T-cell (primary cell): ENCODE measurements around the gene CPTP. TPM values are rescaled to one million over a fixed set of nuclear protein-coding genes. Genes with fewer than 3 reads are reported as not detected.

Source experiments
- ATAC-seq, 4 experiments: fragments of 200-7000 bp in 3 of 4; fragments of 150-1000 bp in 1 of 4; cut with Tn5 transposase; replicated peaks in 1 of 4; 1 replicate in 3 of 4; 2 replicates in 1 of 4; pipeline ENCODE4 v1.10.0; 2021; ENCODE audit warnings: moderate library complexity in 3 of 4, mild to moderate bottlenecking in 2 of 4, moderate number of reproducible peaks in 1 of 4
- CTCF ChIA-PET, 2 donors: fragments of 300-600 bp; sonication (Branson Sonifier 250); formaldehyde crosslinking; loops; one replicate each; lab custom pipeline; 2022; ENCODE audit warnings: antibody characterized with exemption in 2 of 2; lab: Charles Lee
- POLR2A ChIA-PET, 2 donors: fragments of 300-600 bp; sonication (Branson Sonifier 250); formaldehyde crosslinking; loops; one replicate each; lab custom pipeline; 2022; ENCODE audit warnings: antibody characterized with exemption in 2 of 2; lab: Charles Lee
- DNase-seq, 35 experiments: peaks; one replicate each; pipeline versions ENCODE4 v3.0.0 to v3.0.0-alpha.2; 2013 to 2023
- H3K27ac ChIP-seq: one replicate; pipeline ENCODE4 v1.5.1; 2013; ENCODE audit warnings: low read length
- H3K27me3 ChIP-seq, 2 experiments: replicated peaks in 1 of 2; 1 replicate in 1 of 2; 2 replicates in 1 of 2; pipeline versions ENCODE4 v1.6.1 to v1.7.0; 2013; ENCODE audit warnings: low read length in 1 of 2, mixed read lengths in 1 of 2; ENCODE audit not compliant: control insufficient read depth in 2 of 2, insufficient read depth in 2 of 2; ENCODE audit errors: extremely low read depth in 1 of 2
- H3K36me3 ChIP-seq, 2 donors: 1 replicate in 1 of 2; 2 replicates in 1 of 2; pipeline versions ENCODE4 v1.6.1 to v1.7.0; 2013; ENCODE audit warnings: low read length in 1 of 2; ENCODE audit not compliant: control insufficient read depth in 2 of 2, insufficient read depth in 1 of 2; ENCODE audit errors: extremely low read depth in 1 of 2
- H3K4me1 ChIP-seq, 2 experiments: 1 replicate in 1 of 2; 2 replicates in 1 of 2; pipeline versions ENCODE4 v1.6.1 to v1.7.0; 2013; ENCODE audit warnings: low read length in 2 of 2, mixed read lengths in 1 of 2; ENCODE audit not compliant: insufficient read depth in 2 of 2, control insufficient read depth in 1 of 2; ENCODE audit errors: extremely low read depth in 1 of 2
- H3K4me3 ChIP-seq, 2 donors: 1 replicate in 1 of 2; 2 replicates in 1 of 2; pipeline versions ENCODE4 v1.5.1 to v1.7.0; 2013; ENCODE audit warnings: mild to moderate bottlenecking in 2 of 2, low read length in 1 of 2, moderate library complexity in 1 of 2; ENCODE audit not compliant: control insufficient read depth in 1 of 2; ENCODE audit errors: extremely low read depth in 1 of 2
- H3K9me3 ChIP-seq: 2 replicates; pipeline ENCODE4 v1.7.0; 2013
- H3K27ac Mint-ChIP-seq, 2 donors: one replicate each; pipeline ENCODE4 v1.8.0; 2020 to 2021; ENCODE audit warnings: mild to moderate bottlenecking in 2 of 2, mixed read lengths in 2 of 2
- H3K27me3 Mint-ChIP-seq, 2 donors: one replicate each; pipeline ENCODE4 v1.8.0; 2021 to 2022; ENCODE audit warnings: mixed read lengths in 2 of 2
- H3K36me3 Mint-ChIP-seq: one replicate; pipeline ENCODE4 v1.8.0; 2021; ENCODE audit warnings: mixed read lengths
- H3K4me1 Mint-ChIP-seq, 3 donors: one replicate each; pipeline ENCODE4 v1.8.0; 2020 to 2022; ENCODE audit warnings: mixed read lengths in 3 of 3, mild to moderate bottlenecking in 1 of 3
- H3K4me3 Mint-ChIP-seq, 3 donors: one replicate each; pipeline ENCODE4 v1.8.0; 2020 to 2022; ENCODE audit warnings: mild to moderate bottlenecking in 3 of 3, mixed read lengths in 3 of 3, moderate library complexity in 3 of 3
- H3K9me3 Mint-ChIP-seq, 3 donors: one replicate each; pipeline ENCODE4 v1.8.0; 2020 to 2022; ENCODE audit warnings: mixed read lengths in 3 of 3
- WGBS: methylation state at CpG from one replicate; pipeline ENCODE4 v1.1.5; 2013; ENCODE audit warnings: missing lambda C conversion rate; ENCODE audit not compliant: insufficient coverage; 5-methylcytosine and 5-hydroxymethylcytosine counted together
- total RNA-seq, 35 experiments: library from RNA in 6 of 35; stranded (reverse) in 6 of 35; fragments of 120-200 nt in 1 of 35; gene quantifications; one replicate each; pipeline versions ENCODE4 v1.2.1 to v1.2.4 and lab custom pipeline; 2013 to 2026

The CPTP gene
- total RNA-seq, 5 donors from 2014 or later (not counting 1 experiment from before 2014, with no cell fraction given) = 15.8 to 35.8 (median 29.9) TPM

DNA sequence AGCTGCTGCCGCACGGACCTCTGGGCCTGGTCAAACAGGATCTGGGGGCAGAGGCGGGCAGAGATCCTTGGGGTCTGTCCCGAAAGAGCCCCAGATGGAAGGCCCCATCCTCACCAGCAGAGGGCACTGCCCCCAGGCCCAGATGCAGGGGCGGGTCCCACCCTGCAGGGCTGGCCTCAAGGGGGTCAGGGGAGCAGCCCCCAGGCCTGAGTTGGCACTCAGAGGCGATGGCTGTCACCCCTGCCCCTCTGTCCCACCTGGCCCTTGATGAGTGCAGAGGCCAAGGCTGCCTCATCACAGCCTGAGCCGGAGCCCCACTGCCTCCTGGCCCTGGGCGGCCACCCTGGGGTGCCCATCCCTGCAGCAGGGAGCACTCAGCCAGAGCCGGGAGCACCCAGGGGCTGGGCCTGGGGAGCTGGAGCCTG, 22.6 kb upstream of the CPTP start:
- H3K9me3 Mint-ChIP-seq = no peaks in the 10 kb centered on the region
- H3K4me3 ChIP-seq = no peak overlapping the region
- H3K27ac ChIP-seq = no peak overlapping the region
- peaks cover 21 to 33% of the 10 kb centered on the region in 2 experiments for H3K4me1 ChIP-seq
- ChIA-PET CTCF (no interaction called here), POLR2A (no interaction called here)
- DNase-seq (no peak), ATAC-seq (no peak)
- no peak overlapping the region for H3K27ac Mint-ChIP-seq
- no peaks in the 10 kb centered on the region for H3K27me3 ChIP-seq
- H3K36me3 ChIP-seq = peaks cover 0 to 2% of the 10 kb centered on the region in 2 donors
- 84% methylated on average over 9 of the region's 9 CpGs for WGBS
- H3K9me3 ChIP-seq = no peaks in the 10 kb centered on the region
- H3K4me3 Mint-ChIP-seq = no peak overlapping the region
- no peaks in the 10 kb centered on the region for H3K36me3 Mint-ChIP-seq
- H3K27me3 Mint-ChIP-seq = no peaks in the 10 kb centered on the region
- H3K4me1 Mint-ChIP-seq = peaks cover 19 to 24% (median 22%) of the 10 kb centered on the region in 3 donors

DNA sequence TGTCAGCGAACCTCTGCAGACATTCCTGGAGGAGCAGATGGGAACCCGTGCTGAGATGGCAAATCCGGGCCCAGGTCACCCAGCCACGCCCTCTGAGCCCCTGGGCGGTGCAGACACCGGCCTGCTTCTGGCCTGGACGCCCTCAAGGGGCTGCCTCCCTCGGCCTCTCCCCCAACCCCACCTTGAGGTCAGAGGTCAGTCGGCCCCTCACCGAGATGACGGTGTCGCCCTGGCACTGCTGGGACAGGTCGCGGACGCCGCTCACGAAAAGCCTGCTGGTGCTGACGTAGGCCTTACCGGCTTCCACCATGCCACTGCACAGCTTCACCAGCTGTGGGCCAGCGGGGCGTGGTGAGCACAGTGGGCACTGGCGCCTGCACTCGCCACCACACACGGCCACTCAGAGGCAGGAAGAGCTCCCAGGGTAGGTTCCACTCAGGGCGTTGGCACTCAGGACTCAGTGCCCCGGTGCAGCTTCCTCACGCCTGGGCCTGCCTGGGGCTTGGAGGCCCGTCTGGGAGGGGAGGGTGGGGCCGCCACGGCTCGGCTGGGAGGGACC, 21.6 kb upstream of the CPTP start:
- ATAC-seq (no peak), DNase-seq (no peak)
- no peaks in the 10 kb centered on the region for H3K9me3 Mint-ChIP-seq
- no peak overlapping the region for H3K27ac Mint-ChIP-seq
- H3K27me3 Mint-ChIP-seq = no peaks in the 10 kb centered on the region
- H3K4me3 ChIP-seq = no peak overlapping the region
- peaks cover 21 to 26% (median 24%) of the 10 kb centered on the region in 3 donors for H3K4me1 Mint-ChIP-seq
- no peaks in the 10 kb centered on the region for H3K36me3 Mint-ChIP-seq
- peaks cover 0 to 2% of the 10 kb centered on the region in 2 donors for H3K36me3 ChIP-seq
- no peaks in the 10 kb centered on the region for H3K9me3 ChIP-seq
- H3K27ac ChIP-seq = no peak overlapping the region
- H3K4me3 Mint-ChIP-seq = no peak overlapping the region
- WGBS = 94% methylated on average over 23 of the region's 31 CpGs
- no peaks in the 10 kb centered on the region for H3K27me3 ChIP-seq
- ChIA-PET POLR2A (no interaction called here), CTCF (no interaction called here)
- peaks cover 22 to 36% of the 10 kb centered on the region in 2 experiments for H3K4me1 ChIP-seq

DNA sequence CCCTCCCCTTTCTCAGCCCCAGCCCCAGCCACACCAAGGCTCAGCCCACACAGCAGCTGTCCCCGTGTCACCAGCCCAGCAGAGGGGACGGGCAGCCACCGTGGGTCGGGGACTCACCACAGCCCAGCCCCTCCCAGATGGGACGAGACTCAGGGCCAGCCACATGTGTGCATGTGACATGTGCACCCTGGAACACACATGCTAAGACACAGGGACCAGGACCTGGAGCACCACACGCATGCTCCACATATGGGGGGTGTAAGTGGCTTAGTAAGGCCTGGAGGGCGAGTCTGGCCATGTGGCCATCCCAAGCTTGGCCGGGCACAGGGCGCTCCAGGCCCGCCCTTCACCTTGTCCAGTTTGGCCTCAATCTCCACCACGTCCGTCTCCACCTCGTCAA, 20.9 kb upstream of the CPTP start:
- Histone ChIP-seq H3K4me1 (peaks cover 22 to 36% of the 10 kb centered on the region in 2 experiments), H3K36me3 (peaks cover 0 to 2% of the 10 kb centered on the region in 2 donors), H3K27me3 (no peaks in the 10 kb centered on the region), H3K9me3 (no peaks in the 10 kb centered on the region), H3K27ac (no peak overlapping the region), H3K4me3 (no peak overlapping the region)
- Mint-ChIP-seq H3K4me1 (peaks cover 21 to 26% (median 24%) of the 10 kb centered on the region in 3 donors), H3K27ac (no peak overlapping the region), H3K36me3 (no peaks in the 10 kb centered on the region), H3K4me3 (no peak overlapping the region), H3K9me3 (no peaks in the 10 kb centered on the region), H3K27me3 (no peaks in the 10 kb centered on the region)
- 95% methylated on average over 6 of the region's 13 CpGs for WGBS
- POLR2A ChIA-PET = no interaction called here
- DNase-seq (no peak), ATAC-seq (no peak)
- CTCF ChIA-PET = no interaction called here

DNA sequence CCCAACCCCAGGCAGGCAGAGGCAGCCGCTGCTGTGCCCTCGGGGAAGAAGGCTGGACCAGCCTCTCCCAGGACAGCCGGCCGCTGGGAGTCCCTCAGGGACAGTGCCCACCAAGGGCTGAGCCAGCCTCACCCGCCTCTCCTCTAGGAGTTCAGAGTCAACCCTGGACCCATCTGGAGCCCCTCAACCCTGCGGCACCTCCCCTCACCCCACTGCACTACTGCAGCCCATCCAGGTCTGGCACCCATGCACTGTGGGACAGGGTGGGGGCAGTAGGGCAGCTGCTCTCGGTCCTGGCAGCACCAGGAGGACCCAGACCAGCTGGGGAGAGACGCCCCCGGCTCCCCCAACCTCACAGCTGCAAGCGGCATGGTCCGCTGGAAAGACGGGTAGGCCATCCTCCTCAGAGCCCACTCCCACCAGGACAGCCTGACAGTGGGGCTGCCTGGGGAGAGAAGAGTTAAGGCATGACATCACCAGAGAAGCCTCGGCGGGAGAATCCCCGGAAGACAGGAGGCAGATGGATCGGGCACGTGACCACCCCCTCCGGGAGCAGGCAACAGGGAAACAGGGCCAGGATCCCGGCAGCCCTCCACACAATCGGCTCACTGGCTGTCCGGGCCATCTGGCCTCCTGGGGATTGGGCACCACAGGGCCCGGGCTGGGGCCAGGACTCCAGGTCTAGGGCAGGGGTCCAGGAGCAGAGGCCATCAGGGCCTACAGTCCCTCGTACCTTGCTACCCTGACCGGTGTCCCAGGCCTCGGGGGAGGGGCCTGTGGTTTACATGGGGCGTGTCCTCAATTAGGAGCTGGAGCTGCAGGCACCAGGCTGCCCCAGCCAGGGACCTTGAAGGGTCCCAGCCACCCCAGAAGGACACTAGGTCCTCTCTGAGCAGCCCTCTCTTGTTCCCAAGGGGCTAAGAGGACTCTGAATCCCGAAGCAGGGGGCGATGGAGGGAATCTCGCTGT, 20.0 kb upstream of the CPTP start:
- H3K27ac ChIP-seq = peak overlapping the region; percentile 47
- H3K36me3 ChIP-seq = peaks cover 0 to 2% of the 10 kb centered on the region in 2 donors
- ChIA-PET POLR2A (no interaction called here), CTCF (interaction anchor here in 1 of 2 donors (1.0 kb wide), 1 partner anchor 67 kb away, joined by 3 read pairs; no protein-coding TSS in a partner anchor)
- DNase-seq (no peak), ATAC-seq (no peak)
- Mint-ChIP-seq H3K27me3 (no peaks in the 10 kb centered on the region), H3K4me1 (peaks cover 21 to 29% (median 24%) of the 10 kb centered on the region in 3 donors), H3K27ac (peak overlapping the region in 1 of 2 donors; percentile 39), H3K36me3 (no peaks in the 10 kb centered on the region), H3K4me3 (peak overlapping the region; percentile 80 to 88 (median 86)), H3K9me3 (no peaks in the 10 kb centered on the region)
- H3K27me3 ChIP-seq = no peaks in the 10 kb centered on the region
- H3K9me3 ChIP-seq = no peaks in the 10 kb centered on the region
- WGBS = 66% methylated on average over 16 of the region's 29 CpGs
- H3K4me3 ChIP-seq = peak overlapping the region; percentile 47 to 64
- H3K4me1 ChIP-seq = peaks cover 22 to 43% of the 10 kb centered on the region in 2 experiments

DNA sequence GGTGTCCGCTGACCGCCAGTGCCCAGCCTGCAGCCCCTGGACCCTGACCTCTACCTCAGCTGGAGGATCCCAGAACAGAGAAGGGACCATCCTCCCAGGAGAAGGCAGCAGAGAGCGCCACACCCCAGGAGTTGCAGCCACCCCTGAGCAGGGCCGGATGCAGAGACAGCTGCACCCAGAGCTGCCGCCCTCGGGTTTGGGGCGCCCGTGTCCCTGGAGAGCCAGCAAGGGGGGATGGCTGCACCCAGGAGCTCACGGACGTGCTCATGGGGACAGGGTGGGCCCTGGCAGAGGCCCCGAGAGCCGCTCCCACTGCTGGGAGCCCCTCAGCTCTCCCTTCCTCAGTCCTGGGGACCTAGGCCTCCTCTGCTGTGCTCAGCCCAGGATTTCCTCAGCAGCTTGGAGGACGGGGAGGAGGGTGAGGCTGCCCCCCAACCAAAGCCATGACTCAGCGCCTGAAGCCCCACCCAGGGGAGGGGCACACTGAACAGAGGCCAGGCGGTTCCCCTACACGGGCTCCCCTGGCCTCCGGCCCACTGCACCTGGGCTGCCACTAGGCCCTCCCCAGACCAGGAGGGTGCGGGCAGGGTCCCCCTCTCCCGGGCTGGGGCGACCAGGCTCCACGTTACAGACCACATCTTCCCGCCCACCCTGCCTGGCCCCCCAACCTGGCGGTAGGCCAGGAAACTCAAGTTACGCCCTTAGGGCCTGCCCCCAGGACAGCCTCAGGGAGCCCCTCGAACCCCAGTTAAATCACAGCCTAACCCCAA, 19.1 kb upstream of the CPTP start:
- Mint-ChIP-seq H3K9me3 (no peaks in the 10 kb centered on the region), H3K27ac (peak overlapping the region; percentile 69 to 78), H3K4me3 (peak overlapping the region; percentile 80 to 88 (median 86)), H3K27me3 (no peaks in the 10 kb centered on the region), H3K4me1 (peaks cover 21 to 29% (median 24%) of the 10 kb centered on the region in 3 donors), H3K36me3 (no peaks in the 10 kb centered on the region)
- H3K27ac ChIP-seq = peak overlapping the region; percentile 47
- peak overlapping the region; percentile 64 to 69 for H3K4me3 ChIP-seq
- POLR2A ChIA-PET = no interaction called here
- H3K36me3 ChIP-seq = peaks cover 0 to 2% of the 10 kb centered on the region in 2 donors
- CTCF ChIA-PET = interaction anchor here in 1 of 2 donors (1.0 kb wide), 1 partner anchor 66 kb away, joined by 3 read pairs; no protein-coding TSS in a partner anchor
- 30% methylated on average over 24 of the region's 25 CpGs for WGBS
- H3K27me3 ChIP-seq = no peaks in the 10 kb centered on the region
- peaks cover 22 to 50% of the 10 kb centered on the region in 2 experiments for H3K4me1 ChIP-seq
- DNase-seq (peak; percentile 32 to 81 (median 59)), ATAC-seq (peak; percentile 24 to 54 (median 46))
- no peaks in the 10 kb centered on the region for H3K9me3 ChIP-seq
